HEK293T (cell line): ENCODE measurements around the gene TBC1D5.
A peak's percentile ranks its signal among the peaks of the same experiment; 100 is the strongest.

Experiments used
- CTCF ChIA-PET: fragments of 350-600 bp; formaldehyde crosslinking; extraction: SDS; loops from one replicate; lab custom pipeline; 2021; ENCODE audit warnings: antibody characterized with exemption, inconsistent platforms; lab: Yijun Ruan, JAX
- POLR2A ChIA-PET: fragments of 350-600 bp; formaldehyde crosslinking; extraction: SDS; loops from one replicate; lab custom pipeline; 2020; ENCODE audit warnings: antibody characterized with exemption, inconsistent platforms; lab: Yijun Ruan, JAX
- DNase-seq: peaks from one replicate; pipeline ENCODE4 v3.0.0; 2012; ENCODE audit warnings: mixed read lengths; ENCODE audit errors: extremely low spot score
- ARNT ChIP-seq: fragments of 450-650 bp; IDR thresholded peaks from 2 replicates; pipeline ENCODE4 v1.6.1; 2017; ENCODE audit warnings: mild to moderate bottlenecking
- BHLHE40 ChIP-seq: fragments of 450-650 bp; IDR thresholded peaks from 2 replicates; pipeline ENCODE4 v1.6.1; 2016; ENCODE audit warnings: mild to moderate bottlenecking, moderate library complexity, borderline replicate concordance
- CTBP1 ChIP-seq: fragments of 450-650 bp; IDR thresholded peaks from 2 replicates; pipeline ENCODE4 v1.6.1; 2016; ENCODE audit warnings: borderline replicate concordance
- ELF4 ChIP-seq: fragments of 450-650 bp; IDR thresholded peaks from 2 replicates; pipeline ENCODE4 v1.6.1; 2017; ENCODE audit warnings: antibody characterized with exemption
- FOXA1 ChIP-seq: fragments of 450-650 bp; IDR thresholded peaks from 2 replicates; pipeline ENCODE4 v1.6.1; 2016; ENCODE audit warnings: mild to moderate bottlenecking
- FOXK2 ChIP-seq: fragments of 450-650 bp; IDR thresholded peaks from 2 replicates; pipeline ENCODE4 v1.6.1; 2016; ENCODE audit warnings: mild to moderate bottlenecking
- FOXM1 ChIP-seq: fragments of 450-650 bp; IDR thresholded peaks from 2 replicates; pipeline ENCODE4 v1.6.1; 2017; ENCODE audit warnings: mild to moderate bottlenecking, borderline replicate concordance
- HDGF ChIP-seq: fragments of 450-650 bp; IDR thresholded peaks from 2 replicates; pipeline ENCODE4 v1.6.1; 2017; ENCODE audit warnings: antibody characterized with exemption, borderline replicate concordance
- L3MBTL2 ChIP-seq: fragments of 450-650 bp; conservative IDR thresholded peaks from 2 replicates; pipeline ENCODE4 v1.6.1; 2016; ENCODE audit warnings: mild to moderate bottlenecking
- LEF1 ChIP-seq: fragments of 450-650 bp; IDR thresholded peaks from 2 replicates; pipeline ENCODE4 v1.6.1; 2017; ENCODE audit warnings: mild to moderate bottlenecking, borderline replicate concordance
- NFRKB ChIP-seq: fragments of 450-650 bp; IDR thresholded peaks from 2 replicates; pipeline ENCODE4 v1.6.1; 2016; ENCODE audit warnings: mild to moderate bottlenecking, moderate library complexity
- SP1 ChIP-seq: fragments of 450-650 bp; IDR thresholded peaks from 2 replicates; pipeline ENCODE4 v1.6.1; 2017
- SUZ12 ChIP-seq: fragments of 450-650 bp; IDR thresholded peaks from 2 replicates; pipeline ENCODE4 v1.6.1; 2016; ENCODE audit warnings: mild to moderate bottlenecking
- TARDBP ChIP-seq: fragments of 450-650 bp; IDR thresholded peaks from 2 replicates; pipeline ENCODE4 v1.6.1; 2016
- ZNF384 ChIP-seq: fragments of 450-650 bp; IDR thresholded peaks from 2 replicates; pipeline ENCODE4 v1.6.1; 2016
- TF ChIP-seq, protein P1 (sequence below): fragments of 450-650 bp; IDR thresholded peaks from 2 replicates; pipeline ENCODE4 v1.6.1; 2016

TBC1D5 gene

DNA sequence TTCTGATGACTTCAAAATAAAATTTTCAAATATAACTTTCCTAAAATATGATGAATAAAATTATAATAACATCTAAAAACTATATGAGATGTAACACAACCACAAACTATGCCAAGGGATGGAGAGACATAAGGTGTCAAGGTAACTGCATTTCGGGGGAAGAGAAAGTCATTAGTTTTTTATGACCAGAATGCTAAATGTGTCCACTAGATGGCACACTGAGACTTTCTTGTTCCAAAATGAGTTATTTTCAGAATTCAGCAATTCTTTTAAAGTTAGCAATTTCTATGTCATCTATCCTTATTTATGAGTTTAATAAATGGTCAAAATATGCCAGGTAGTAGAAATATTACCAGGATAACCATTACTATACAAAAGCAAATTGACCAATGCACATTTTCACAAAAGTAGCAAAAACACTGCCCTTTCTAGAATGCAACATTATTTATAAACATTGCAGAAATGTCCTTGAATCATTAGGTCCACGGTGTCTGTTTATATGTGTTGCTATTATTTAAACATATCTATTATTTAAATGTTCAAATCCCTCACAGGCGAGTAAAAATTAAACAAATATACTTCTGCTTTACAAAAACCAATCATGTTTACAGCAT is 483.5 kb downstream of the TBC1D5 start:
- TF ChIP-seq CTBP1 (no peak), TARDBP (no peak), ARNT (no peak), FOXA1 (no peak), HDGF (no peak), ELF4 (no peak), L3MBTL2 (no peak), BHLHE40 (no peak), ZNF384 (no peak), LEF1 (no peak), SUZ12 (no peak), SP1 (no peak), FOXK2 (no peak), NFRKB (no peak), FOXM1 (no peak)
- TF ChIP-seq, protein P1, sequence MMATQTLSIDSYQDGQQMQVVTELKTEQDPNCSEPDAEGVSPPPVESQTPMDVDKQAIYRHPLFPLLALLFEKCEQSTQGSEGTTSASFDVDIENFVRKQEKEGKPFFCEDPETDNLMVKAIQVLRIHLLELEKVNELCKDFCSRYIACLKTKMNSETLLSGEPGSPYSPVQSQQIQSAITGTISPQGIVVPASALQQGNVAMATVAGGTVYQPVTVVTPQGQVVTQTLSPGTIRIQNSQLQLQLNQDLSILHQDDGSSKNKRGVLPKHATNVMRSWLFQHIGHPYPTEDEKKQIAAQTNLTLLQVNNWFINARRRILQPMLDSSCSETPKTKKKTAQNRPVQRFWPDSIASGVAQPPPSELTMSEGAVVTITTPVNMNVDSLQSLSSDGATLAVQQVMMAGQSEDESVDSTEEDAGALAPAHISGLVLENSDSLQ: no peak
- peak; percentile 28 for DNase-seq
- ChIA-PET CTCF (interaction anchor here (0.7 to 1.0 kb wide), 2 partner anchors 155 to 688 kb away, joined by 3 to 6 read pairs; no protein-coding TSS in a partner anchor), POLR2A (no interaction called here)

DNA sequence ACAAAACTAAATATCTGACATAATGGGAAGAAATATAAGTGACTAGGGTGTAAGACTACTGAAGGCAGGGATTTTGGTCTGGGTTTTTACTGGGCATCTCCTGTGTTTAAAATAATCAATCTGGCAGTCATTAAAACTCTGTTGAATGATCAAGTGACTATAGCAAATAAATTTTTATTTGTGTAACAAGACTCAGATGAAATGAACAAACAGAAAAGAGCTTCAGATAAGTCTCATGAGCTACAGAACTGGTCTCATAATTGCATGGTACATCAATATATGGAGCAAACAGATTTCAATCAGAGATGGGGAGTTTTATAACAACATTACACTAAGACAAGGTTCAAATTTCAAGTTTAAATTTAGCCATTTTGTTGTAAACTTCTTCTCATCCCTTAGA is 485.2 kb downstream of the TBC1D5 start:
- CTCF ChIA-PET: no interaction called here
- DNase-seq: no peak
- TF ChIP-seq FOXM1: no peak
- TF ChIP-seq NFRKB: no peak
- TF ChIP-seq TARDBP: no peak
- TF ChIP-seq SUZ12: no peak
- TF ChIP-seq, protein P1: no peak
- TF ChIP-seq FOXA1: no peak
- TF ChIP-seq FOXK2: no peak
- no peak for TF ChIP-seq HDGF
- TF ChIP-seq CTBP1: no peak
- TF ChIP-seq ZNF384: no peak
- no peak for TF ChIP-seq SP1
- TF ChIP-seq LEF1: no peak
- no peak for TF ChIP-seq ARNT
- no peak for TF ChIP-seq ELF4
- TF ChIP-seq L3MBTL2: no peak
- TF ChIP-seq BHLHE40: no peak
- POLR2A ChIA-PET: no interaction called here

DNA sequence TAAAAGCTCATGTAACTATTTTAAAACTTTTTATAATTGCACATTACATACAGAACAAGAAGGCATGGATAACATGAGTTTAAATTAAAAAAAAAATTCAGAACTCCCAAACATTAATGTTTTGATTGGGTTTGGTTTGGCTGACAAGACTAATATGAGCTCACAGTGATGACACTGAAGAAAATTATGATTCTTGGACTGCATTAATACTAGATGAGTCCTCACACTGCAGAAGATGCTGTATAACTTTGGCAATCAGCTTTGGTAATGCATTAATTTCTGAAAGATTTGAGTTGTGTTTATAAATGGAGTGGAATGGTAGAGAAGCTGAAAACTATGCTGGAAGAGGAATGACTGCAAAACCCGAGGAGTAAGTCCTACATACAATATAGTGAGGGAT is 498.8 kb downstream of the TBC1D5 start:
- no peak for TF ChIP-seq CTBP1
- TF ChIP-seq ELF4: no peak
- TF ChIP-seq FOXK2: no peak
- no peak for TF ChIP-seq NFRKB
- no peak for TF ChIP-seq BHLHE40
- no peak for TF ChIP-seq FOXA1
- no peak for TF ChIP-seq ARNT
- TF ChIP-seq, protein P1: no peak
- no peak for TF ChIP-seq FOXM1
- TF ChIP-seq L3MBTL2: no peak
- TF ChIP-seq SP1: no peak
- TF ChIP-seq LEF1: no peak
- TF ChIP-seq HDGF: no peak
- DNase-seq: no peak
- ChIA-PET POLR2A (no interaction called here), CTCF (interaction anchor here (0.6 kb wide), 1 partner anchor 642 kb away, joined by 3 read pairs; no protein-coding TSS in a partner anchor)

DNA sequence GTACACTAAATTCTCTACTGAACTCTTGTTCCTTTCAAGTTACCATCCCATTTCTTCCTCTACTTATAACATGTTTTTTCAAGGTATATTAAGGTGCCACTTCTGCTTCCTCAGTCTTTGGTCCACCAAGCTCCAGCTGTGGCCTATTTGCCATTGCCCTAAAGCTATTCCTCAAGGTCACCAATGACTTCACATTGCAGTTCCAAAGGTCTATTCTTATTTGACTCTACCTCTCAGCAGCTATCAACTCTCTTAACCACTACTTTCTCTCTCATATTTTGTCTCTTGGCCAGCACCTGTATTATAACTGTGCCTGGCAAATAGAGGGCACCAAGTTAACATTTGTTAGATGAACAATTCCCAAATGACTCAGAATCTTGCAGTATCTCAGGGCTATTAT is 503.0 kb downstream of the TBC1D5 start:
- TF ChIP-seq SP1 (no peak), FOXK2 (no peak), TARDBP (no peak), CTBP1 (no peak), BHLHE40 (no peak), LEF1 (no peak), NFRKB (no peak), L3MBTL2 (no peak), ELF4 (no peak), FOXM1 (no peak), ZNF384 (no peak), HDGF (no peak), SUZ12 (no peak), ARNT (no peak)
- TF ChIP-seq, protein P1: no peak
- ChIA-PET CTCF (interaction anchor here (0.5 kb wide), 1 partner anchor 680 kb away, joined by 4 read pairs; no protein-coding TSS in a partner anchor), POLR2A (no interaction called here)
- DNase-seq: no peak

DNA sequence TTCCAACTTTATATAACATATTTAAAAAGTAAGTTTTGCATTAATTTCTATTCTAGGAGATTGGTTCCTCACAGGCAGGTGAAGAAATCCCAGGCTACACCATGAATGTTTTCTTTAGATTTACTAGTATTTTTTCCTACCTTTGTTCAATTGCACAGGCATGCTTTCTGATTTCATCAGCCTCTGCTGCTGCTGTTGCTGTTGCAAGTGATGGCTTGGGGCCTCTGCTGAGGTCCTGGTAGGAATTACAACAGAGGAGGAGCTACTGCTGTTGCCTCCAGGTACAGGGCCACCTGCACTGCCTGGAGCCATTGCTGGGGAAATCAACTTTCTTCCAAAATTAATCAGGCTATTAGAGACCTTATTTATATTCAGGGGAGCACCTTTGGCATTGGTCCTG is 504.4 kb downstream of the TBC1D5 start:
- no peak for DNase-seq
- TF ChIP-seq SP1 (no peak), NFRKB (no peak), ELF4 (no peak), CTBP1 (no peak), TARDBP (no peak), FOXK2 (no peak), SUZ12 (no peak), FOXA1 (no peak), LEF1 (no peak), FOXM1 (no peak), L3MBTL2 (no peak), ARNT (no peak), ZNF384 (no peak), HDGF (no peak), BHLHE40 (no peak)
- TF ChIP-seq, protein P1: no peak
- CTCF ChIA-PET: interaction anchor here (0.6 kb wide), 1 partner anchor 974 kb away, joined by 4 read pairs; no protein-coding TSS in a partner anchor
- POLR2A ChIA-PET: no interaction called here
